CD4-positive, alpha-beta T cell treated with Interferon alpha-2 for 1 hour (primary cell): ENCODE data around the gene ZDHHC24.
A peak's percentile ranks its signal among the peaks of the same experiment; 100 is the strongest.
"Not testable (repeated sequence)": the region's sequence is repeated elsewhere in the genome, so short reads cannot be mapped to it uniquely, and the experiment has no call there.

Source experiments
- DNase-seq, 2 donors: peaks; one replicate each; pipeline ENCODE4 v3.0.0-alpha.2; 2020 to 2022

ZDHHC24 gene

GRCh38 chr11:66564538-66564937 is 18.7 kb upstream of the ZDHHC24 start:
- no peak for DNase-seq

- DNase-seq: no peak
Measured at GRCh38 chr11:66563832-66564231, 18.0 kb upstream of the ZDHHC24 start.

- DNase-seq: no peak
Measured at GRCh38 chr11:66562907-66563583, 17.2 kb upstream of the ZDHHC24 start.

GRCh38 chr11:66562275-66562674 is 16.4 kb upstream of the ZDHHC24 start:
- DNase-seq: no peak

DNA sequence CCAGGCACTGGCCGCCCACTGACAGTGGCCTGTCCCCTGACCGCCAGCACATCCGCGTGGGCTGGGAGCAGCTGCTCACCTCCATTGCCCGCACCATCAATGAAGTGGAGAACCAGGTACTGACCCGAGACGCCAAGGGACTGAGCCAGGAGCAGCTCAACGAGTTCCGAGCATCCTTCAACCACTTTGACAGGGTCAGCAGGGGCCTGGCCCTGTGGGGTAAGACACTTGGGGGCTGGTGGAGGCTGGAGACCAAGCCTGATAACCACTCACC is 16.1 kb upstream of the ZDHHC24 start:
- DNase-seq: no peak

DNA sequence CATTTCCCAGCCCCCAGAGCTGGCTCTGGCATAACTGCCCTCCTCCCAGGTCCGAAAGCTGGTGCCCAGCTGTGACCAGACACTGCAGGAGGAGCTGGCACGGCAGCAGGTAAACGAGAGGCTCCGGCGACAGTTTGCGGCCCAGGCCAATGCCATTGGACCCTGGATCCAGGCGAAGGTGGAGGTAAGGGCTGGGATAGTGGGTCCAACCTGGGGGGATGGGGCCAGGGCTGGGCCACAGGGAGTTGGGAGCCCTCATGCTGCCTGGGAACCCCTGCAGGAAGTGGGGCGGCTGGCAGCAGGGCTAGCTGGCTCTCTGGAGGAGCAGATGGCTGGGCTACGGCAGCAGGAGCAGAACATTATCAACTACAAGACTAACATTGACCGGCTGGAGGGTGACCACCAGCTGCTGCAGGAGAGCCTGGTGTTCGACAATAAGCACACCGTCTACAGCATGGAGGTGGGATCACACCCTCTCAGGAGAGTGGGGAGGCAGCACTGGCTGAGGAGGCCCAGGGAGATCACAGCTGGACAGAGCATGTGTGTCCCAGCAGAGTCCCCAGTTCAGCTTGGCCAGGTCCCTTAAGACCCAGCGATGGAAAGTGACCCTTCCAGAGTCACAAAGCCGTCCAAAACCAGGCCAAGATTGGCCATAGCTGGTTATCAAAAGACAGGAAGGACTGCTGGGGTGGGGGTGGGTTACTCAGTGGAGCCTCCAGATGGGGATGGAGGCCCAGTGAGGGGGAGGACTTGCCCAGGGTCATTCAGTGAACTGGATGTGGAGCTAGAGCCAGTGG is 15.5 kb upstream of the ZDHHC24 start:
- no peak for DNase-seq

GRCh38 chr11:66559866-66560676 is 14.2 kb upstream of the ZDHHC24 start:
- DNase-seq: no peak

DNA sequence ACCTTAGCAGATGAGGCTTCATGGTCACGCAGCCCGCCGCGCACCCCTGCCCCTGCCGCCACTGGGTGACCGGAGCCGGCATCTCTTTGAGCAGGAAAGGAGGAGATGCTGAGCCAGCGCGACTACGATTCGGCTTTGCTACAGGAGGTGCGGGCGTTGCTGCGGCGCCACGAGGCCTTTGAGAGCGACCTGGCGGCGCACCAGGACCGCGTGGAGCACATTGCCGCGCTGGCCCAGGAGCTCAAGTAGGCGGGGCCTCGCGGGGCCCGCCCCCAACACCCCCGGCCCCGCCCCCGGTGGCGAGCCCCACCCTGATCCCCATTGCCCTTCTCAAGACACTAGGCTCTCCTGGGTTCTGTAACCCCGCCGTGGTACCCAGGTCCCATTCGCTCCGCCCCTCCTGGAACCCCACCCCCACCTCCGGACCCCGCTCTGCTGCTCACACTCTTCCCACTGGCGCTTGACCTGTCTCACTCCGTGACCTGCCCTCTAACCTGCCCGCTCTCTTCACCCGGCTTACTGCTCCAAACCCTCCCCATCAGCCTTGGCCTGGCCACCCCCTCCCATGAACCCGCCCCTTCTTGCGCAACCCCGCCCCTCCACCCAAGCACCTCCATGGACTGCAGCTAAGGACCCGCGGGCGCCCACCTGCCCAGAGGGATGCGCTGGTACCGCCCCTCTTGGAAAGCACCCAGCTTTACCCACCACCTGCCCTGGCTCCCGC is 13.5 kb upstream of the ZDHHC24 start:
- DNase-seq: peak; percentile 26 to 52

DNA sequence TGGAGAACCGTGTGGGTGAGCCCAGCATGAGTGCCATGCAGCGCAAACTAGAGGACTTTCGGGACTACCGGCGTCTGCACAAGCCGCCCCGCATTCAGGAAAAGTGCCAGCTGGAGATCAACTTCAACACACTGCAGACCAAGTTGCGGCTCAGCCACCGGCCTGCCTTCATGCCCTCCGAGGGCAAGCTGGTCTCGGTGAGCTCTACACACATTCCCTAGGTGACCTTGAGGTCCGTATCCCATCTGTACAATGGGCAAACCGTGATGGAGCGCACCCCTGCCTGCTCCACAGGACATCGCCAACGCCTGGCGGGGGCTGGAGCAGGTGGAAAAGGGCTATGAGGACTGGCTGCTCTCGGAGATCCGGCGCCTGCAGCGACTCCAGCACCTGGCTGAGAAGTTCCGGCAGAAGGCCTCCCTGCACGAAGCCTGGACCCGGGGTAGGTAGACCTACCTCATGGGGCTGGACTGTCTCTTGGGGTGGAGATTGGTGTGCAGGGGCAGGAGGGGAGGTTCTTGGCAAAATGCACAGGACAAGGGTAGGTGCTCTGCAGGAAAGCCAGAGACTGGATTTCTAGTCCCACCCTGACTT is 12.0 kb upstream of the ZDHHC24 start:
- no peak for DNase-seq

GRCh38 chr11:66556086-66556485 is 10.2 kb upstream of the ZDHHC24 start:
- DNase-seq: no peak

DNA sequence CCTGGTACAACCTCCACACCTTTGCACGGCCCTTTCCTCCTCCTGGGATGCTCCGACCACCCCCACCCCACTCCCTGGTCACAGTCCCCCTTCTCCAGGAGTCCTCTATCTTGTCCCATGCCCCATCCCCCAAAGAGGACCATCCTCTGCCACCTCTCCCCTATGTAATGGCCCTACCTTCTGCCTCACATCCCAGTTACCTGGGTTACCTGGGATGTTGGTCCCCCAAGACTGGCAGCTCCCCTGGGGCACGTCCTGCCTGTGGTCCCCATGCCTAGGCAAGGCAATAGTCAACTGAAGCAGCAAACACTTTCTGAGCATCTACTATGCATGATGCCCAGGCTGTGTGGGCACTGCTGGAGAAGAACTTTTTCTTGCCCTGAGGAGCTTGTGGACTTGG is 9.6 kb upstream of the ZDHHC24 start:
- no peak for DNase-seq

GRCh38 chr11:66554602-66555001 is 8.8 kb upstream of the ZDHHC24 start:
- DNase-seq: no peak

- DNase-seq: no peak
Measured at GRCh38 chr11:66550887-66551286, 5.0 kb upstream of the ZDHHC24 start.

DNA sequence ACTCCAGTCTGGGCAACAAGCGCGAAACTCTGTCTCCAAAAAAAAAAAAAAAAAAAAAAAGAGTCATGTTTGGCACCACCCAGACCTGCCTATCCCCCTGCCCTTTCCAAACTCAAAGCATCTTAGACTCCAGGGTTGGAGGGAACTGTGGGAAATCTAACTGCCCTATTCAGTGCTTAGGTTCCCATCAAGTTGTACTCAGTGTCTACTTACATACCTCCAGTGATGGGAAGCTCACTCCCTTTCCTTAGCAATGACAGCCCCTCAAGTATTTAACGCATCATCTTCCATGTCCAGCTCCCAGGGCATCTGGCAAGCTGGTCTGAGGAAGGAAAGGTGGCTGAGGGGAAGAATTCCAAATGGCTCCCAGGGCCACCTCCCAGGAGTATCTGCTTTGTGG is 3.8 kb upstream of the ZDHHC24 start:
- no peak for DNase-seq

DNA sequence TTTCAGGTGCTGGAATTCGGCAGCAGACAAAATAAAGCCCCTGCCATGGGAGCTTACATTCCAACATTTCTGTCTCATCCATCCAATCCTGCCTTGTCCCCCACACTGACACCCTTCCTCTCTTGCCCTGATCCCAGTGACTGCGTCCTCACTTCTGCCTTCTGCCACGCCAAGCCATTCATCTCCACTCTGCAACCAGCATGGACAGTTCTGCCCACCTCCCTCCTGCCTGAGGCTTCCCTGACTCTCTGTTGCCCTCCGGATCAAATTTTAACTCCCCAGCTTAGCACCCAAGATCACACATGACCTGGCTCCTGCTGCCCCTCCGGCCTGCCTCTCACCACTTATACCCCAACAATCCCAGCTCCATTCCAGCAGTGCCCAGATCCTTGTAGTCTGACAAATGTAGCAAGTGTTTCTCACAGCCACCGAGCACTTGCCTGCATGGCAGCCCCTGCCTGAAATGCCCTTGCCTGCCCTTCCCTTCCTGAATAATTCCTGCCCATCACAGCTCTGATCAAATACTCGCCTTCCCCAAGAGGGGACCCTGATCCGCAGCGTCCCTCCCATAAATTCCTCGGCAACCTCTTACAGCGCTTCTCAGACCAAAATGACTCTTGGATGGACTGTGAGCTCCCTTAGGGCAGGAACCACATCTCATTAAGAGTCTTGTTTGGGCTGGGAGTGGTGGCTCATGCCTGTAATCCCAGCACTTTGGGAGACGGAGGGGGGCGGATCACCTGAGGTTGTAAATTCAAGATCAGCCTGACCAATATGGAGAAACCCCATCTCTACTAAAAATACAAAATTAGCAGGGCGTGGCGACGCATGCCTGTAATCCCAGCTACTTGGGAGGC is 3.2 kb upstream of the ZDHHC24 start:
- no peak for DNase-seq

DNA sequence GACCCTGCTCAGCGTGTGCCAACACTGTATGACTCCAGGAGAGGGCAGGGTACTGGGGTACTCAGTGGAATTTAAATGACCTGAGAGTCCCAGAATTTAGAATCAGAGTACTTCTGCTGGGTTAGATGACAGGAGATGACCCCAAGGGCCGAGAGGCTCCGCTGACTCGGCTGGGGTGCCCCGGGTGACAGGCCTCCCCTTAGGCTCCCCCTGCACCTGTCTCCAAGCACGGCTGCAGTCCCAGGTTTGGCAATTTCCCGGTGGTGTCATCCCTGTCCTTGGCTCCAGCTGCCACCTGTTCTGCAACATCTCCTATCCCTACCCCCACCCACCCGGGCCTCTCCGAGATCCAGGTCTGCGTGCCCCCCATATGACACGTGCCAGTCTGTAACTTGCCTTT is 2.2 kb upstream of the ZDHHC24 start:
- no peak for DNase-seq

GRCh38 chr11:66547662-66548009 is 1.8 kb upstream of the ZDHHC24 start:
- DNase-seq: no peak

DNA sequence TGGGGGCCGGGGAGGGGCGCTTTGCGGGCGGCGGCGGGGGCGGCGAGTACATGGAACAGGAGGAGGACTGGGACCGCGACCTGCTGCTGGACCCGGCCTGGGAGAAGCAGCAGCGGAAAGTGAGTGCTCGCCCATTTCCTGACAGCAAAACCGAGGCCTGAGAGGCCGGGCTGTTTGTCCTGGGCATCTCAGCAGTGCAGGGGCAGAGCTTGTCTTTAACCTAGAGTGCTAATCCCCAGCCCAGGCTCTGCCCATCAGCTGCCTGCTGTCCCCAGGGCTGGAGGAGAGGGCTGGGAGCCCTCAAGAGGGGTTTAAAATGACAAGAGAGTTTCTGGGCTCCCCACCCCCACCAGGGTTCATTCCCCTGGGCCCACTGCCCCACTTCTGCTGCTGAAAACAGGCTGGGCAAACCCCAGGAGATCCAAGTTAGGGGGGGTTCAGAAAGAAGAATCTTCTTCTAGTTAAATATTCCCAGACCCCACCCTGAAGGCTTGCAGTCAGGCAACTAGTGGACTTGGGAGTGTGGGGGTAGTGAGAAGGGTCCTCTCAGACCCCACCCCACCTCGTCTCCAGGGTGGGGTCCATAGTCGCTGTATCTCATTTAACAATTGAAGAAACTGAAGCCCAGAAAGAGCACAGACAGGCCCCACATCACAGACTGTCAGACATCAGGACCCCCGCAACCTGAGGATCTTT is 1.3 kb upstream of the ZDHHC24 start:
- DNase-seq: no peak

DNA sequence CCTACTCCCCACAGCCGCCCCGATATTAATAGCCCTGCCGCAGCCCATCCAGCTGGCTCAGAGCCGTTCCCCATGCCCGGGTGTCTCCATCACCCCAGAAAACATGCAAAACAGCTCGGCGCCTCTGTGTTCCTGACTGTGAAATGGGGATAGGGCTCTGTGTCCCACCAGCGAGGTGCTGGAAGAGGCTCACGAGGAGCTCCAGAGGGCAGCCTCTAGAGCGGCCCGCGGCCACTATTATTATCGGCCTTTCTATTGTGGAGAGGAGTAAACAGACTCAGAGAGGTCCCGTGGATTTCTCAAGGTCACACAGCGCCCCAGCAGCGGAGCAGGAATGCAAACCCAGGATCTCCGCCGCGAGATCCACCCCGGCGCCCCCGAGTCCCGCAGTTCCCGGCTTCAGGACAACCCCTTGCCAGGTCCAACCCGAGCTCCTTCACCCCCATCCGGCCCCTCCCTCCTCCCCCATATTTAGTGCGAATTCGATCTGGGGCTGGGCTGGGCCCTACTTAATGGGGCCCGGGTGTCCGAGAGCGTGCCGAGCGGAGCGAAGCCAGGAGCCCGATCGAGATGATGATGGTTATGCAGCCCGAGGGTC is 619 bp upstream of the ZDHHC24 start, which contains the start of gene ACTN3:
TSS of gene ACTN3 (plus strand) at position 536 of the 598 bp plus-strand sequence. CDS start at position 571, 35 bp downstream.
- peak in 1 of 2 donors; percentile 19 for DNase-seq

DNA sequence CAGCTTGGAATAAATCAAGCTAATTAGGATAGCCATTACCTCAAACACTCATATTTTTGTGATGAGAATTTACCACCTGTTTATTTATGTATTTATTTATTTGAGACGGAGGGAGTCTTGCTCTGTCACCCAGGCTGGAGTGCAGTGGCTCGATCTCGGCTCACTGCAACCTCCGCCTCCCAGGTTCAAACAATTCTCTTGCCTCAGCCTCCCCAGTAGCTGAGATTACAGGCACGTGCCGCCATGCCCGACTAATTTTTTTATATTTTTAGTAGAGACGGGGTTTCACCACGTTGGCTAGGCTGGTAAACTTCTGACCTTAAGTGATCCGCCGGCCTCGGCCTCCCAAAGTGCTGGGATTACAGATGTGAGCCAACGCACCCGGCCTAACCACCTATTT is 896 bp downstream of the ZDHHC24 start:
- not testable (repeated sequence) for DNase-seq
